ENCODE data around the gene HDAC9. TPM values are rescaled to one million over a fixed set of nuclear protein-coding genes. Genes with fewer than 3 reads are reported as not detected.

The HDAC9 gene
- total RNA-seq, 4 donors from 2014 or later: 3.0 to 14.0 (median 5.6) TPM

DNA sequence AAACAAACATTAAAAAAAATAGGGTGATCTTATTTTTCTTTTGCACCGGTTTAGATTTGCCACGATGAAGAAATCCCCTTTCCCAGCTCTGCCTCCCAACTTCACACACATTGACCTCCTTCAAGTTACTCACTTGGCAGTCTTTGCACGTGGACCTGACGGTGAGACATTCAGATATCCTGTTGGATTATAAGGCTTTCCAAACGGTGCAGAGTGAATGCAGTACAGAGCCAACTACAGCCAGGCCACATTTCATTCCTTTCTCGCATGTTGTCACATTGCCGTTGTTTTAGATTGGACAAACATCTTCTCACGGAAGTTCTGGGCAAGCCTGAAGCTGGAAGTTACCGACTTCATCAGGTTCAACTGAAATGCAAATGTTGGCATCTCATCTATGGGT lies 159.2 kb downstream of the HDAC9 start:
- no peak for DNase-seq
- no peaks in the 10 kb centered on the region for H3K36me3 ChIP-seq
- intact Hi-C loops (cut with DNase I; ENCODE audit: low total_unique reads) (no loop called here), in situ Hi-C loops (cut with MboI; ENCODE audit: low sequenced_read_pairs in 4 of 4) (loop anchor here in 2 of 4 donors (5.0 kb wide), 1 partner anchor 302 kb away; no protein-coding TSS in a partner anchor)
- H3K4me1 ChIP-seq: no peaks in the 10 kb centered on the region
- H3K27me3 ChIP-seq: no peaks in the 10 kb centered on the region
- H3K27ac ChIP-seq: no peak overlapping the region
- no peak overlapping the region for H3K4me3 ChIP-seq
- no peak for ATAC-seq
- TF ChIP-seq POLR2A (IDR thresholded peaks at IDR 0.05): no peak
- no peak for TF ChIP-seq CTCF (IDR thresholded peaks at IDR 0.05 in 4 of 5, conservative IDR thresholded peaks at IDR 0.05 in 1 of 5)
- no peaks in the 10 kb centered on the region for H3K9me3 ChIP-seq

DNA sequence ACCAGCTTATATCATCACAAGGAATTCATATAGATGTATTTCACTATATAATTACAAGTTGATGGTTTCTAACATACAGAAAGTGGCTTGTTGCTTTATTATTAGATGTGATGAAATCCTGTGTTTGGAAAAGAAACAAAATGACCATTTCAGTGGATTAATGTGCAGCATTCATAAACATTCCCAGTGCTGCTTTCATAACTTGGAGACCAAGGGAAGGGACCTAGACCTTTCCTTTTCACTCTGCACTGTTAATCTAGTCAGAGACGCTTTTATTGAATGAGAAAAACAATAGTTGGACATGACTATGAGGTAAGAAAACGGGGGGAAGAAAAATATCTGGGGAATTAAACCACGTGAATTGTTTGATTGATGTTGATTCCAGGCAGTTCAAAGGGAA lies 160.0 kb downstream of the HDAC9 start:
- Histone ChIP-seq H3K36me3 (no peaks in the 10 kb centered on the region), H3K4me1 (no peaks in the 10 kb centered on the region), H3K9me3 (no peaks in the 10 kb centered on the region), H3K27me3 (no peaks in the 10 kb centered on the region), H3K27ac (no peak overlapping the region), H3K4me3 (no peak overlapping the region)
- no peak for TF ChIP-seq POLR2A (IDR thresholded peaks at IDR 0.05)
- no peak for TF ChIP-seq CTCF (IDR thresholded peaks at IDR 0.05 in 4 of 5, conservative IDR thresholded peaks at IDR 0.05 in 1 of 5)
- intact Hi-C loops (cut with DNase I; ENCODE audit: low total_unique reads): no loop called here
- in situ Hi-C loops (cut with MboI; ENCODE audit: low sequenced_read_pairs in 4 of 4): loop anchor here in 2 of 4 donors (5.0 kb wide), 1 partner anchor 303 kb away; no protein-coding TSS in a partner anchor
- no peak for DNase-seq
- ATAC-seq: no peak

- no peak for TF ChIP-seq CTCF (IDR thresholded peaks at IDR 0.05 in 4 of 5, conservative IDR thresholded peaks at IDR 0.05 in 1 of 5)
- TF ChIP-seq POLR2A (IDR thresholded peaks at IDR 0.05): no peak
- H3K4me1 ChIP-seq: no peaks in the 10 kb centered on the region
- no peaks in the 10 kb centered on the region for H3K9me3 ChIP-seq
- H3K27me3 ChIP-seq: no peaks in the 10 kb centered on the region
- ATAC-seq: no peak
- in situ Hi-C loops (cut with MboI; ENCODE audit: low sequenced_read_pairs in 4 of 4) (loop anchor here in 2 of 4 donors (5.0 kb wide), 1 partner anchor 304 kb away; no protein-coding TSS in a partner anchor), intact Hi-C loops (cut with DNase I; ENCODE audit: low total_unique reads) (no loop called here)
- no peak overlapping the region for H3K27ac ChIP-seq
- H3K36me3 ChIP-seq: no peaks in the 10 kb centered on the region
- no peak overlapping the region for H3K4me3 ChIP-seq
- DNase-seq: no peak
Measured at GRCh38 chr7:18655912-18656311, 160.4 kb downstream of the HDAC9 start.

- TF ChIP-seq POLR2A (IDR thresholded peaks at IDR 0.05): no peak
- TF ChIP-seq CTCF (IDR thresholded peaks at IDR 0.05 in 4 of 5, conservative IDR thresholded peaks at IDR 0.05 in 1 of 5): no peak
- DNase-seq: no peak
- Histone ChIP-seq H3K4me3 (no peak overlapping the region), H3K27me3 (no peaks in the 10 kb centered on the region), H3K36me3 (no peaks in the 10 kb centered on the region), H3K27ac (no peak overlapping the region), H3K9me3 (no peaks in the 10 kb centered on the region), H3K4me1 (no peaks in the 10 kb centered on the region)
- ATAC-seq: no peak
- in situ Hi-C loops (cut with MboI; ENCODE audit: low sequenced_read_pairs in 4 of 4): loop anchor here in 2 of 4 donors (5.0 kb wide), 1 partner anchor 304 kb away; no protein-coding TSS in a partner anchor
- intact Hi-C loops (cut with DNase I; ENCODE audit: low total_unique reads): no loop called here
Measured at GRCh38 chr7:18656362-18656761, 160.8 kb downstream of the HDAC9 start.

DNA sequence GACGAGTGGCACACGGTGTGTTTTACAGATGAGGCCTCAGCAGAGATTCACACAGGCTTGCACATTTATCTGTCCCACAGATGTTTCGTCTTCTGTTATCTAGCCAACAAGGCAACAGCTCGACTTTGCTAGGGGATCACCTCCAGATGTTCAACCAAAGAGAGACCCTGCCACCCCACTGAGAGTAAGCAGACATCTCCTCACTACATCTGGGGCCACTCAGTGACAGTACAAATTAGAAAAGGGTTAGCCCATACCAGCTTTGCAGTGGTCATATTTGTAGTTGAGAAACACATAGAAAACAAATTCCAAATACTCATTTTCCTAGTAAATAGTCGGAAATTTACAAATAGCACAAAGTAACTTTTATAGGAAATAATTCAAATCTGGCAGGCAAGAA lies 164.2 kb downstream of the HDAC9 start:
- no peak for DNase-seq
- in situ Hi-C loops (cut with MboI; ENCODE audit: low sequenced_read_pairs in 4 of 4): loop anchor here in 3 of 4 donors (5.0 to 10.0 kb wide), 2 partner anchors 305 to 307 kb away; no protein-coding TSS in a partner anchor
- no peak for ATAC-seq
- Histone ChIP-seq H3K36me3 (no peaks in the 10 kb centered on the region), H3K4me1 (no peaks in the 10 kb centered on the region), H3K9me3 (no peaks in the 10 kb centered on the region), H3K27ac (no peak overlapping the region), H3K27me3 (no peaks in the 10 kb centered on the region), H3K4me3 (no peak overlapping the region)
- TF ChIP-seq POLR2A (IDR thresholded peaks at IDR 0.05) (no peak), CTCF (IDR thresholded peaks at IDR 0.05 in 4 of 5, conservative IDR thresholded peaks at IDR 0.05 in 1 of 5) (no peak)
- intact Hi-C loops (cut with DNase I; ENCODE audit: low total_unique reads): no loop called here
